Activated CD4-positive, CD25-positive, alpha-beta regulatory T cell treated with anti-CD3 and anti-CD28 coated beads, Interleukin-2, amount 50 U/mL, for 24 hours (primary cell): ENCODE measurements around the gene LRRFIP2.
"Not testable (repeated sequence)": the region's sequence is repeated elsewhere in the genome, so short reads cannot be mapped to it uniquely, and the experiment has no call there.

Experiments used
- ATAC-seq, 2 donors: fragments of 150-1000 bp; cut with Tn5 transposase; one replicate each; pipeline ENCODE4 v1.10.0; 2021; ENCODE audit warnings: mild to moderate bottlenecking in 1 of 2, moderate library complexity in 1 of 2

Gene LRRFIP2

GRCh38 chr3:37111199-37111598, 63.2 kb downstream of the LRRFIP2 start:
- no peak for ATAC-seq

DNA sequence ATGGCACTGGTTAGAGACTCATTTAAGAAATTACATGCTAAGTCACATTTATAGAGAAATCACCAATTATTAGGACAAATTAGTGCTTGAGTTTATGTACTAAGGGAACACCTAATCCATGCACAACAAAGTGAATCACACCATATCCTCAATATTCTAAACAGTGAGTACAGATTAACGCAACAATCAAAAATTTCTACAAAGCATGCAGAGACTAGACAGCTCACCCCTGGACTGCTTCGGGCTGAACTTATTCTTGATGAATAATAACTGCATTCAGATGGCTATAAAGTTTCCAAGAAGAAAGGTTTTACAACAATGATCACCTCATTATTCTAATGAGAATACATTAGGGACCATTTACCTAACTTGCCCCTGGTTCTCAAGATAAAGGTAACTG, 66.5 kb downstream of the LRRFIP2 start:
- no peak for ATAC-seq

- ATAC-seq = no peak
Observed at GRCh38 chr3:37103103-37103808, 71.1 kb downstream of the LRRFIP2 start.

GRCh38 chr3:37100411-37100810, 74.0 kb downstream of the LRRFIP2 start:
- ATAC-seq = no peak

GRCh38 chr3:37099469-37099868, 74.9 kb downstream of the LRRFIP2 start:
- no peak for ATAC-seq

DNA sequence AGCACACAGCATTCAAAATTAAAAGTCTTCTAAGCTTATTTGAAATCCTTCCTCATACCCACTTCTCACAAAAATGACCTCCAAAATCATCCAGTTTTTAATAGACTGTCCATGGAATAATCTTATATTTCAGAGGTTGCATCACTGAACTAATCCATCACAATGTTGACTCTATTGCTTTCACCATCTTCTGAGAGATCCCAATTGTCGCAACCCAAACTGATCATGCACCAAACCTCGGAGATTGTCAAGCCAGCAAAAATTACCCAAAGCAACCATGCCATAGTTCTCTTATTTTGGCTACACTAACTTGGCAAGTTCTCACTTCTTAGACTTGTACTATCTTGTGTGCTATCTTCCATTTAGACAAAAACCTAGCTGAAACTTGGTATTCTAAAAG, 75.5 kb downstream of the LRRFIP2 start:
- ATAC-seq = no peak

DNA sequence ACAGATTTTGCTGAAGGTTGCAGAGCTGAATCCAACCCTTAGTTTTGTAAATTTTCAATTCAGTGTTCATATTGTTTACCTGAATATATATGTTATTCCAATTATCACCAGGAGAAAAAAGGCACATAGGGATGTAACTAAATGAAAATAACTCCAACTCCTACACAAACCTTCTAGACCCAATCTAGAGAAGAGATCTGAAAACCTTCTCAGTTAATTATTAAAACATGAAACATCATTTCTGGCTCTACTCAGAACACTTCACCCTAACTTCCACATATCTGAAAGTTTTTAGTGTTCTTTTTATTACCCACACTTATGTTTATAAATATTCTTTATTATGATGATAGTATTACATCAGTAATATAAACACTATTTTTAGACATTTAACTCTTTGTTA, 76.6 kb downstream of the LRRFIP2 start:
- ATAC-seq = no peak

DNA sequence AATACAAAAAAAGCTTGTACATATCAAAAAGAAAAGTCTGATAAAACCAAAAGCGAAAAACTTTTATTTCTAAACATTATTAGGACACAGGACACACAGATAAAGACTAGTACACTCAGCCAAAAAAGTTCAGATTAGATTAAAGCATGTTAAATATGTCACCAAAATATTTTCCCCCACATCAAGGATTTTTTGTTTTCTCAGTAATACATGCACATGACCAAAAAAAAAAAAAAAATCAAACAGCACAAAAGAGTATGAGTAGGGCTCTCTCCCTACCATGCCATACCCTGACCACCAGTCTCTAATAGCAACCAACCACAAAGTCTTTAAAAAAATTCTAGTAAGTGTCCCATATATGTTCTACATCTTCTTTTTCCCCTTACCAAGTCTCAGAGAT, 77.4 kb downstream of the LRRFIP2 start:
- ATAC-seq = no peak

GRCh38 chr3:37096288-37096687, 78.1 kb downstream of the LRRFIP2 start:
- no peak for ATAC-seq

DNA sequence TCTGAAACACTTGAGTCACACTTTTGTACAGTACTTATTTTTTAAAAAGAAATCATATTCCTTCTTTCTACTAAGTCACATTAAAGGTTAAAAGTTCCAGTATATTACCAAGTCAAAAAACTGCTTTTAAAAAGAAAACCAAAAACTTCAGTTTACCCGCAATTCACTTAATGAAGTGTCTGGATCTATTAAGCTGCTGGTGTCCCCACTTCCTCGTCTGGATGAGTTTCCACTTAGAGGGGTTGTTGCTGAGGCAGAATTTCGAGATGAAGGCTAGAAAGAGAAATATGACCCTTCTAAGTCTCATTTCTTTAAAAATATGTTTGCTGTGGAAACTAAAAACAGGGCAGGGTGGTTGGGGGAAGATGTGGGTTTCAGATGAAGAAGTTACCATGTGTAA, 79.7 kb downstream of the LRRFIP2 start:
- ATAC-seq = no peak

DNA sequence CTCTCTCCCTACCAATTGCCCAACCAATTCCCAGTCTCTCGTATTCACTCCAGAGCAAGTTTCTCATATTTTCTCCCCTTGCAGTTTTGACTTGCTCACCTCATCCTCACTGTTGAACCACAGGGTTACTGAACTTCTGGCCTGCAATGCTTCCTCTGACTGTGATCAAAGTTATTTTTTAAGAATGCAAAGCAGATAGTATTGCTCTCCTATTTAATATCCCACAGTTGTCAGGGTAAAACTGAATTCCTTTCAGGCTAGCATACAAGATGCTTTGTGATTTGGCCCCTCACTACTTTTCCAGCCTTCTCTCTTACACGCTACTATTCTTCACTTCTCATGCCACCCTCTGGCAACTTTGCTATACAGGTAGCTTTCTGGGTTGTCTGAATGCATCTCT, 80.9 kb downstream of the LRRFIP2 start:
- ATAC-seq = no peak

- ATAC-seq = no peak
Observed at GRCh38 chr3:37092484-37092883, 81.9 kb downstream of the LRRFIP2 start.

GRCh38 chr3:37087870-37088269, 86.5 kb downstream of the LRRFIP2 start:
- no peak for ATAC-seq

DNA sequence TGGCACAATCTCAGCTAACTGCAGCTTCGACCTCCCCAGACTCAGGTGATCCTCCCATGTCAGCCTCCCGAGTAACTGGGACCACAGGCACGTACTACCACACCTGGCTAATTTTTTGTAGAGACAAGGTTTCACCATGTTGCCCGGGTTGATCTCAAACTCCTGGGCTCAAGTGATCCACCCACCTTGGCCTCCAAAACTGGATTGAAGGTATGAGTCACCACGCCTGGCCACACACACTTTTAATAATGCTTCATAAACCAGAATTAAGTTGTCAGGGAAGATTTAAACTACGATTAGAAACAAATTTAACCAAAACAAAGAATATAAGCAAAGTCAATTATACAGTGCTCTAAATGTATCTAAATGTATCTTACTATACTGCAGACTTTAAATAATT, 87.5 kb downstream of the LRRFIP2 start:
- ATAC-seq = no peak

GRCh38 chr3:37082317-37082716, 92.1 kb downstream of the LRRFIP2 start:
- ATAC-seq = no peak

DNA sequence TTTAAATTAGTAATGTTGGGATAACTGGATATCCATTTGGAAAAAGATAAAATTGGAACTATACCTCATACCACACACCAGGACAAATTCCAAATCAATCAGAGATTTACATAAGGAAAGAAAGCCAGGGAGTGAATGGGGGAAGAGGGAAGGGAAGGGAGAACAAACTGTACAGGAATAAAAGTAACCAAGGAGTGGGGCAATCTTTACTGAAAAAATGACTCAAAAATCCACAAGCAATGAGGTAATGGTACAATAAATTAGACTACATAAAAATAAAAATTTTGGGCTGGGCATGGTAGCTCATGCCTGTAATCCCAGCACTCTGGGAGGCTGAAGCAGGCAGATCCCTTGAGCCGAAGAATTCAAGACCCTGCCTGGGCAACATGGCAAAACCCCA, 98.4 kb downstream of the LRRFIP2 start:
- ATAC-seq = no peak

- ATAC-seq = no peak
Observed at GRCh38 chr3:37074178-37074577, 100.2 kb downstream of the LRRFIP2 start.

- ATAC-seq = no peak
Observed at GRCh38 chr3:37072892-37073291, 101.5 kb downstream of the LRRFIP2 start.

GRCh38 chr3:37071921-37072320, 102.5 kb downstream of the LRRFIP2 start:
- ATAC-seq = no peak

DNA sequence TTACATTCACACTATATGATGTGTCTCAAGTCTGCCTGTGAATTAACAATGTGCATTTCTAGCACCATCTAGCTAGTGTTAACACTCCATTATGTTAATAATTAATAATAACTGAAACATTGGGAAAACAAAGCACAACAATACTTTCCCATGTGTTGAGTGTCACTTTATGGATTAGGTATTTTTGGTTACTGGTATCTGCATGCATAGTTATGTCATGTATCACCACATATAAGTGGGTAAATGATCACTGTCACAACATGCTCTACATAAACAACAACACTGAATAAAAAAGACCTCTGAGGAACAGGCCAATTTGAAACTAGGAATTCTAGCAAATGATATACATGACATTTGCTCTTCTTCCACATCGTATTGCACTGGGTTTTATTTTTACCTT, 106.4 kb downstream of the LRRFIP2 start:
- no peak for ATAC-seq

GRCh38 chr3:37067577-37067976, 106.8 kb downstream of the LRRFIP2 start:
- ATAC-seq = no peak

DNA sequence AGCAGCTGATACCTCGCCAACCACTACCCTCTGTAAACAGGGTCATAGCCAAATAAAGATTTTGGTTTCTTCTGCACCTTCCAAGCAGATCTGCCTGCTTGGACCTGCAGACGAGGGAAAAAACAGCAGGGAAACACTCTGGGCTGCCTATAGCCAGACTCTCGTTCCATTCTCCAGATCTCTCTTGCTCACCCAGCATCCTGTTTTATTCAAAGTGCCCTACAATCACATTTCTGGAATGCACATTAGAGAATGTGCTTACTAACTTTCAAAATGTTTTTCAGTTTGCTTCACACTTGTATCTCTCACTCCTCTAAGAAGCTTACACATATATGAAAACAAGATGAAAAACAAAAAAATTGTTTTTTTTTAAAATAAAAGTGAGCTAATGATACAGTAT, 109.6 kb downstream of the LRRFIP2 start:
- no peak for ATAC-seq

- ATAC-seq = no peak
Observed at GRCh38 chr3:37058117-37058516, 116.3 kb downstream of the LRRFIP2 start.

- no peak for ATAC-seq
Observed at GRCh38 chr3:37056826-37057225, 117.6 kb downstream of the LRRFIP2 start.

DNA sequence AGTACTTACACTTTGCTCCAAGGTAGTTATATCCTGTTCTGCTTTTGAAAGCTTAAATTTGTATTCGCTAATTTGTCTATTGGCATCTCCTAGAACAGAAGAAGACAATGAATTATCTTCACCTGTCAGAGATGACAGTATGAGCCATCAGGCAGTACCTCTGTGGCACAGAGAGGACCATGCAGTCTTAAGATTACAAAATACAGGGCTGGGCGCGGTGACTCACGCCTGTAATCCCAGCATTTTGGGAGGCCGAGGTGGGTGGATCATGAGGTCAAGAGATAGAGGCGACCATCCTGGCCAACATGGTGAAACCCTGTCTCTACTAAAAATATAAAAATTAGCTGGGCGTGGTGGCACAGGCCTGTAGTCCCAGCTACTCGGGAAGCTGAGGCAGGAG, 119.3 kb downstream of the LRRFIP2 start:
- not testable (repeated sequence) for ATAC-seq
